Fibroblast of peridontal ligament (primary cell): ENCODE measurements around the gene ADPRHL1.
"Not testable (repeated sequence)": the region's sequence is repeated elsewhere in the genome, so short reads cannot be mapped to it uniquely, and the experiment has no call there.

ENCODE experiments used
- DNase-seq: peaks from one replicate; pipeline ENCODE4 v3.0.0-alpha.2; 2010; ENCODE audit errors: extremely low read depth

The ADPRHL1 gene

DNA sequence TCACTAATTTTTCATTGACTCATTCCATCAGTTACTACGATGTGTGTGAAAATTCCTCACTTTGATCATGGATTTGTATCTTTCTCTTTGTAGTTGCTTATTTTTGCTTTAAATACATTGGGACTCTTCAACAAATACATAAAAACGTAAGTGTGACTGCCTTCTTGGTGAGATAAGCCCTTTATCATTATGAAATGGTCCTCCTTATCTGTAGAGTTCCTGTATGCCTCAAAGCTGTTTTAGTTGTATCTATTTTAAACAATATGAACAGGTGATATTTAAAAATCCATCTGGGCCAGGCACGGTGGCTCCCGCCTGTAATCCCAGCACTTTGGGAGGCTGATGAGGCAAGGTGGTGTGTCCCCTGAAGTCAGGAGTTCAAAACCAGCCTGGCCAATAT is 25.9 kb upstream of the ADPRHL1 start:
- DNase-seq: no peak

DNA sequence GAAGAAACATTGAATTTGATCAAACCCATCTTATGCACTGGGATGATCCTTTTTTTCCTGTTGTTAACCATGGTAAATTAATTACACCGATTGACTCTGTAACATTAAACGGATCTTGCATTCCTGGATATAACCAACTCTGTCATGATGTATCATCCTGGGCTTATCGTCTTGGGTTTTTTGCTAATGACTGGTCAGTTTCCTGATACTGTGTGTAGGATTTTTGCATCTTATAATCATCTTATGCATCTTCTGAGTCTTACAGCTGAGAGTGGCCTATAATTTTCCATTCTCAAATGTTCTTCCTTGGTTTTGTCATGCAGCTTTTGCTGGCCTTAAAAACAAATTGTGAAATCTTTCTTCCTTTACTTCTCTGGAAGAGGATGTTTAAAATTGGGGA is 24.4 kb upstream of the ADPRHL1 start:
- DNase-seq: no peak

DNA sequence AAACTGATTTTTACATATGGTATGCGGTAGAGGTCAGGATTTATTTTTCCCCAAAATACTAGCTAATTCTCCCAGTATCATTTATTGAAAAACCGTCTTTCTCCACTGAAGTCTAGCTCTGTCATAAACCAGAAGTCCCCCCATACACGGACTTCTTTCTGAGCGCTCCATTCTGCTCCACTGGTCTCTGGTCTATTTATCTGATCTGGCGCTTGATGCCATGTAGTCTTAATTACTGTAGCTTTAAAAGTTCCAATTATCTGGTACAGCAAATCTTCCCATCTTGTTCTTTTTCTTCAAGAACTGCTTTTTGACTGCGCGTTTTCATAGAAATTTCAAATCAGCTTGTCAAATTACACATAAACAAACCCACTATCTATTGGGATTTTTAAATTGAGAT is 23.5 kb upstream of the ADPRHL1 start:
- DNase-seq: no peak

DNA sequence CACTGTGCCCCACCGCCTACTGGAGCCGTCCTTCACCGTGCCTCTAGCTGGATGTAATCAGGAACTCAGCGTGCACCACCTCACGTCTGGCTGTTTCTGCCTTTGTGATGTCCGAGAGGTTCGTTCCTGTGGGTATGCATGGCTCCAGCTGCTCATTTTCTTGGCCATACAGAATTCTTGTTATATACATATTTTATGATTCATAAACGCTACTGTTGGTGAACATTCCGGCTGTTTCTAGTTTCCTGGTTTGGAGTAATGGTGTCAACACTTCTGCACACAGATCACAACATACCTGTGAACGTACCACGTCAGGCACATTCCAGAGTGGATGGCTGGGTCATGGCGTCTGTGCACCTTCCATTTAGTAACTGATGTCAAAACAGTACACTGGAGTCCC is 22.6 kb upstream of the ADPRHL1 start:
- no peak for DNase-seq

DNA sequence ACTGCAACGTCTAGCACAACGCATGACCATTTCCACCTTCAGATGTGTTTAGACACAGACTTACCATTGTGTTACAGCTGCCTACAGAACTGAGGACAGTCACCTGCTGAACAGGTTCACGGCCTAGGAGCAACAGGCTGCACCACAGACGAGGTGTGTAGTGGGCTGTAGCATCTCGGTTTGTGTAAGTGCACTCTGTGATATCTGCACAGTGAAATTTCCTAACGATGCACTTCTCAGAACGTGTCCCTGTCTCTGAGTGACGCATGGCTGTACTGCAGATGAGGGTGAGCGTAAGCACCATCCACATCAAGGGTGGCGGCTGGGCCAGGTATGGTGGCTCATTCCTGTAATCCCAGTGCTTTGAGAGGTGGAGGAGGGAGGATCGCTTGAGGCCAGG is 22.0 kb upstream of the ADPRHL1 start:
- DNase-seq: no peak

- no peak for DNase-seq
Observed at GRCh38 chr13:113474179-113474578, 20.9 kb upstream of the ADPRHL1 start.

DNA sequence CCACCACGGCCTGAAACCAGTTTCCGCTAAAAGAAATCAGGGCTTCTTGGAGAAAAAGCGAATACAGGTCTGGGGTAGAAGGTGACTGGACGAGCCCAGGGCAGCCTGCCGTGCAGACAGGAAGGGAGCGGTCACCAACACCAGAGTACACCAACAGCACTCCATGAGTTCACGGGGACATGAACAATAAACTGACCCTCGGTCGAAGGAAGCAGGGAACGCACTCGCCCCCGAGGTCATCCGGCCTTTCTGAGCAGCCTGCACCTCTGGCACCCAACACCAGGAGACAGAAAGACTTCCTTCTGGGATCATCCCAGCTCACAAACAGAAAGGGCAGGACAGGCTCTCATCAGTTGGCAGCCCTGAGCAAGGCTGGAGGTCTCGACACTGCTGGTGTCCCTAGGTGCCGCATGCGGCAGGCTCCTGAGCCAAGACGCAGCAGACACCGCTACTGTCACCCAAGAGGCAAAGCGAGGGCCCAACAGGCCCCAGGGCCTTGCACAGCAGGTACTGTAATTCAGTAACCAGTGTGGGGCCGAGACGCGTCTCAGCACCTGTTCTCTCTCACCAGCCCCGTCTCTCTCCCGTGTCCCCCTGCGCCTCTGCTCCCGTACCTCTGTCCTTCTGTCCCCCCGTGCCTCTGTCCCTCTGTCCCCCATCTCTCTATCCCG is 19.2 kb upstream of the ADPRHL1 start:
- no peak for DNase-seq

DNA sequence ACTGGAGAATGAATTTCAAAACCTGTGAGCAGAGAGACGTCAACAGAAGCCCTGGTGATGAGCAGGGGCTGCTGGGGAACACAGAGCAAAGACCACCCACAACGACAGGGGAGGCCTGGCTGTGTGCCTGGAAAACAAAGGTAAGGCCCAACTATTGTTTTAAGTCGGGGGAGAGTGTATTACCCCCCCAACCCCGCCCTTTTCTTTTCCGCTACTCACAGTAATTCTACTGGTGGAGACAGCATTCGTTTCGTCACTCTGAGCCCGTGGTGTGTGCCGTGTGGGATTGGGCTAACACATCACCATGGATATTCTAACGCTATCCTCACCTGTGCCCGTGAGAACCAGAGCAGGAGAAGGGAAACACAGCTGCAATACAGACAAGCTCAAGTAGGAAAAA is 18.6 kb upstream of the ADPRHL1 start:
- DNase-seq: no peak

DNA sequence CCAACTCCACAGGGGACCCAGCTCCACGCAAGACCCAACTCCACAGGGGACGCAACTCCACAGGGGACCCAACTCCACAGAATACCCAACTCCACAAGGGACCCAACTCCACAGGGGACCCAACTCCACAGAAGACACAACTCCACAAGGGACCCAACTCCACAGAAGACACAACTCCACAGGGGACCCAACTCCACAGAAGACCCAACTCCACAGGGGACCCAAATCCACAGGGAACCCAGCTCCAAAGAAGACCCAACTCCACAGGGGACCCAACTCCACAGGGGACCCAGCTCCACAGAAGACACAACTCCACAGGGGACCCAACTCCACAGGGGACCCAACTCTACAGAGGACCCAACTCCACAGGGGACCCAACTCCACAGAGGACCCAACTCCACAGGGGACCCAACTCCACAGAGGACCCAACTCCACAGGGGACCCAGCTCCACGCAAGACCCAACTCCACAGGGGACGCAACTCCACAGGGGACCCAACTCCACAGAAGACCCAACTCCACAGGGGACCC is 17.4 kb upstream of the ADPRHL1 start:
- not testable (repeated sequence) for DNase-seq

GRCh38 chr13:113470073-113470472 is 16.8 kb upstream of the ADPRHL1 start:
- no peak for DNase-seq

DNA sequence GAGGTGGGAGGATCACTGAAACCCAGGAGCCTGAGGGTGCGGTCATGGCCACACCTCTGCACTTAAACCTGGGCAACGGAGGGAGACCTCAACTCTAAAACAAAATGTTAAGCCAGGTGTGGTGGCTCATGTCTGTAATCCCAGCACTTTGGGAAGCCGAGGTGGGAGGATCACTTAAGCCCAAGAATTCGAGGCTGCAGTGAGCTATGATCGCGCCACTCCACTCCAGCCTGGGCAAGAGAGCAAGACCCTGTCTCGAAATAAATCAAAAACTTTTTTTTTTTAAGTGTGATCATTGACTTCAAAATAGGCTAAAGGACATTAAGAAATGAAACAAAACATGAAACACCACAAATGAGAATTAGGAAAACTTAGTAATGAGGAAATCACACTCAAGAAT is 16.3 kb upstream of the ADPRHL1 start:
- DNase-seq: no peak

DNA sequence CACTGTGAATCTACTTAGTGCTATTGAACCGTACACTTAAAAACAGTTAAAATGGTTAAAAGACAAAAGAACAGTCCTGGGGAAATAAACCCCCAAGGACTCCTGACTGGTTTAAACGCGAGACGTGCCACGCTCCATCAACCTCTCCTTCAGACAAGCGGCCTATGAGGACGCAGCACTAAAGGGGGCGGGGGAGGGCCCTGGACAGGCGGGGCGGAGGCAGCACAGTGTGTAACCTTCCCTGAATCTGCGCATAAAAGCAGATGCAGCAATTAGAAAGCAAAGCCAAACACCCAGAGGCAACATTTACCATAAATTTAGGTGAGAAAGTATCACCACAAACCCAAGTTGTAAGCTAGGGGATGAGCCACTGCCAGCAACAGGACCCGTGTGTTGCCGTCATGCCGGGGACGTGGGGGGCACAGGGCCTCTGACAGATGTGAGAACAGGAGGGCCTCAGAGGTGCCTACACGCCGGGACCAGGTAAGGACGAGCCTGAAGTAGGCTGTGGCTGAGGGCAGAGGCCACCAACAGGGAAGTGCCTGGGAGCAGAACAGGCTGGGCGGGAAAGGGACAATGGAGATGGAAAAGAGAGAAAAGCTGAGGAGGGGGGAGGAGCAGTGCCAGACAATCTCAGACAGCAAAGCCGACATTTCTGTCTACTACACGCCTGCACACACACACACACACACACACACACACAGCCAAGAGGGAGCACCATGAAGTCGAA is 15.3 kb upstream of the ADPRHL1 start:
- no peak for DNase-seq

- no peak for DNase-seq
Observed at GRCh38 chr13:113468029-113468428, 14.7 kb upstream of the ADPRHL1 start.

GRCh38 chr13:113466383-113466782 is 13.1 kb upstream of the ADPRHL1 start:
- no peak for DNase-seq

DNA sequence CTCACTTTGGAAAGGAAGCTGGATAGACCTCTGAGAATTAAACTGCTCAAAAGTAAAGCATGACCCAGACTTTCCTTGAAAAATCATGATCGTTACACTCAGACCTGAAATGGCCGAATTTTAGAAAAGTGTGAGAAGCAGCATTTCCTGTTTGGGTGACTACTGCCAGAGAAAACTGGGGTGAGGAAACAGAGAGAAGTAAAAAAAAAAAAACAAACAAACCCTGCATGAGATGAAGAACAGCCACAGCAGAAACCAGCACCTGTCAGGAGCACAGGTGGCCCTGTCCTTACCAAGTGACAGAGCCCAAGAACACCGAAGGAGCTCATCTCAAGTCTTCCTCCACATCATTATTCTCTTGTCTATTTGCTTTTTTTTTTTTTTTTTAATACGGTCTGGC is 12.0 kb upstream of the ADPRHL1 start:
- DNase-seq: no peak

- DNase-seq: no peak
Observed at GRCh38 chr13:113464476-113464875, 11.2 kb upstream of the ADPRHL1 start.

- DNase-seq: no peak
Observed at GRCh38 chr13:113461022-113461751, 7.9 kb upstream of the ADPRHL1 start.

GRCh38 chr13:113460599-113460998 is 7.3 kb upstream of the ADPRHL1 start:
- no peak for DNase-seq

DNA sequence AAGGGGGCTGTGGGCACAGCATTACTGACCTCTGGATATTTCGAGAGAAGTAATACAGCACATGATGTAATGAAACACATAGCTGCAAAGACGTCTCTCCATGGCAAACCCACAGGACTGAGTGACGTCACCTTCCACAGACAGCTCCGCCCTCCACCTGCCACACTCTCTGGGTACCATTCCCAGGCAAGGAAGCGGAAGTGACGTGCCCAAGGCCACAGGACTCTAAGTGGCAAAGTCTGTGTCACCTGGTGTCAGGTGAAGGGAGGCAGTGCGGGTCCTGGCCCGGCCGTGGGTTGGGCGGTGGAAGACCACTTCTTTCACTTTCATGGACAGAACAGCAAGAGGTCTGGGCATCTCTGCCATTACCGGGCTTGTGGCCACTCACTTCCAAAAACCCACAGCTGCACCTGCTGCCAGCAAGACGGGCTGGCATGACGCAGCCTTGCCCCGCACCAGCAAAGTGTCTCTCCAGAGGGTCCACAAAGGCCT is 6.8 kb upstream of the ADPRHL1 start:
- DNase-seq: no peak

DNA sequence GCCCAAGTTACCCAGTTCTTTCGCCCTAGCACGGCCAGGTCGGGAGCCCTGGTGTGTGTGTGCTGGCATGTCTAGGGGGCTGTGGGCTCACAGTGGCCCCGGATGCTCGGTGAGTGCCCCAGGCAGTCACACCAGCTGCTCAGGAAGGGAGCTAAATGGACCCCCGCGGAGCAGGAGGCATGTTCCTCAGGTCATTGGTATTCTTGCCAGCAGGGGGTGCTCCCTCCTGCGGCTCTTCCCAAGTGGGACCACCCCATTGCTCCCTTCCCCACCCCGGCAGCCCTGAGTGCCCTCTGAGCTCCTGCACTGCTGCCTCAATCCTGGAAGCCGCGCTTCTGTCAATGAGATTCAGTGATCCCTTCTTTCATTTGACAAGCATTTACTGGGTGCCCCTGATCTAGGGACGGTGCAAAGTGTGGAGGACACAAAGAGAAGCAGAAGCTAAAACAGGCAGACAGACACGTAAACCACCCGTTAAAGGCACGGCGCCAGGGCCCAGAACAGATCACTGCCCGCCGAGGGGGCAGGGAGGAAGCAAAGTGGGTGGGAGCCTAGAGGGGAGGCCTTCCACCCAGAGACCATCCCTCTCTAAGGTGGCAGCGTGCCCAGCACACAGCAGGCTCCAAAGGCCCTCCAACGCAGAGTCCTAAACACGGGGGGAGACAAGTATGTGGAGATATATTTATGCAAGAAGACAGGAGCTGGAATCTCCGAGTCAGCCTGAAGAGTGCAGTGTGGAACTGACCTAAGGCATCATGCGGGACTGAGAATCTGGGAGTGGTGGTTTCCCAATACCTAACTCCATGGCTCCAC is 5.2 kb upstream of the ADPRHL1 start:
- DNase-seq: peak; percentile 29

GRCh38 chr13:113457510-113457909 is 4.2 kb upstream of the ADPRHL1 start:
- DNase-seq: no peak
